ENCODE data around the gene ULK2. TPM values are rescaled to one million over a fixed set of nuclear protein-coding genes. Genes with fewer than 3 reads are reported as not detected.

Gene ULK2
- polyA plus RNA-seq, 1 of the 3 experiments (the other 2 are of a cell fraction), result 18.0 TPM

GRCh38 chr17:19766421-19767270 lies 101.1 kb downstream of the ULK2 start:
- H3K27me3 ChIP-seq (ENCODE audit: insufficient read depth), result no peaks in the 10 kb centered on the region
- peak overlapping the region in 1 of 2 experiments; percentile 46; a peak in 1 of 4 replicates for H3K4me3 ChIP-seq (ENCODE audit: low read depth in 2 of 2, low read length in 1 of 2)
- CTCF ChIA-PET, result interaction anchor here (0.6 to 8.8 kb wide), 61 partner anchors 10 to 426 kb away, joined by 3 to 292 read pairs (median 4); partner anchors contain the start of genes ALDH3A2, B9D1 and RNF112
- peak; percentile 87 for DNase-seq
- no peaks in the 10 kb centered on the region for H3K9me2 ChIP-seq
- peaks cover 7% of the 10 kb centered on the region for H3F3A ChIP-seq (replicated peaks; ENCODE audit: insufficient read depth)
- POLR2A ChIA-PET, result interaction anchor here (0.6 kb wide), 1 partner anchor 119 kb away, joined by 3 read pairs; no protein-coding TSS in a partner anchor
- peaks cover 2 to 3% of the 10 kb centered on the region in 2 experiments; a peak in 2 of 4 replicates for H3K4me1 ChIP-seq (ENCODE audit: control insufficient read depth in 1 of 2, insufficient read depth in 2 of 2, low read depth in 1 of 2, low read length in 1 of 2)
- no peaks in the 10 kb centered on the region for H3K36me3 ChIP-seq (replicated peaks in 1 of 2; ENCODE audit: control insufficient read depth in 1 of 2, insufficient read depth in 2 of 2, low read length in 1 of 2)
- WGBS (ENCODE audit: low lambda C conversion rate), result 24% methylated on average over 9 of the region's 12 CpGs
- H3K9ac ChIP-seq, result no peak overlapping the region
- no peaks in the 10 kb centered on the region for H3K9me3 ChIP-seq
- H3K4me2 ChIP-seq, result no peak overlapping the region
- 0 out of 2 replicates have a peak overlapping the region, but pooled peaks have one; percentile 7 for H2AFZ ChIP-seq (ENCODE audit: low read depth)
- no peaks in the 10 kb centered on the region for H4K20me1 ChIP-seq (ENCODE audit: insufficient read depth)
- H3K79me2 ChIP-seq (ENCODE audit: insufficient read depth), result no peaks in the 10 kb centered on the region
- H3K27ac ChIP-seq (ENCODE audit: low read depth in 2 of 2, low read length in 1 of 2), result no peak overlapping the region
- TF ChIP-seq JUND (IDR thresholded peaks at IDR 0.05) (no peak), SMC3 (IDR thresholded peaks at IDR 0.05; ENCODE audit: low read depth, low read length) (peak; percentile 89), TCF12 (IDR thresholded peaks at IDR 0.05) (no peak), EP300 (IDR thresholded peaks at IDR 0.05; ENCODE audit: borderline replicate concordance in 1 of 2, low read depth in 1 of 2, low read length in 1 of 2) (no peak), RXRA (IDR thresholded peaks at IDR 0.05; ENCODE audit: borderline replicate concordance, low read depth) (no peak), USF2 (IDR thresholded peaks at IDR 0.05; ENCODE audit: borderline replicate concordance, low read depth, low read length) (no peak), CHD2 (IDR thresholded peaks at IDR 0.05; ENCODE audit: low read length, partially characterized antibody) (no peak), CTCF (IDR thresholded peaks at IDR 0.05) (peak; percentile 96), RCOR1 (IDR thresholded peaks at IDR 0.05; ENCODE audit: low read length) (no peak), RAD21 (IDR thresholded peaks at IDR 0.05; ENCODE audit: low read length) (peak; percentile 95), GABPA (IDR thresholded peaks at IDR 0.05; ENCODE audit: low read depth) (no peak), NRF1 (IDR thresholded peaks at IDR 0.05; ENCODE audit: low read depth, low read length) (no peak), ELF1 (IDR thresholded peaks at IDR 0.05) (no peak), FOSL2 (IDR thresholded peaks at IDR 0.05; ENCODE audit: borderline replicate concordance, low read depth) (no peak), MEF2A (IDR thresholded peaks at IDR 0.05; ENCODE audit: borderline replicate concordance, low read depth) (no peak), GATA2 (CRISPR knock-in tag; IDR thresholded peaks at IDR 0.05) (no peak), NFIC (IDR thresholded peaks at IDR 0.05; ENCODE audit: borderline replicate concordance) (no peak), YY1 (IDR thresholded peaks at IDR 0.05; ENCODE audit: low read depth) (no peak), FOXM1 (IDR thresholded peaks at IDR 0.05; ENCODE audit: low read depth) (no peak), FOXJ3 (CRISPR knock-in tag; IDR thresholded peaks at IDR 0.05) (no peak)
- TF ChIP-seq, protein P1, sequence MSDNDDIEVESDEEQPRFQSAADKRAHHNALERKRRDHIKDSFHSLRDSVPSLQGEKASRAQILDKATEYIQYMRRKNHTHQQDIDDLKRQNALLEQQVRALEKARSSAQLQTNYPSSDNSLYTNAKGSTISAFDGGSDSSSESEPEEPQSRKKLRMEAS (IDR thresholded peaks at IDR 0.05; ENCODE audit: low read depth), result no peak
- TF ChIP-seq, protein P2, sequence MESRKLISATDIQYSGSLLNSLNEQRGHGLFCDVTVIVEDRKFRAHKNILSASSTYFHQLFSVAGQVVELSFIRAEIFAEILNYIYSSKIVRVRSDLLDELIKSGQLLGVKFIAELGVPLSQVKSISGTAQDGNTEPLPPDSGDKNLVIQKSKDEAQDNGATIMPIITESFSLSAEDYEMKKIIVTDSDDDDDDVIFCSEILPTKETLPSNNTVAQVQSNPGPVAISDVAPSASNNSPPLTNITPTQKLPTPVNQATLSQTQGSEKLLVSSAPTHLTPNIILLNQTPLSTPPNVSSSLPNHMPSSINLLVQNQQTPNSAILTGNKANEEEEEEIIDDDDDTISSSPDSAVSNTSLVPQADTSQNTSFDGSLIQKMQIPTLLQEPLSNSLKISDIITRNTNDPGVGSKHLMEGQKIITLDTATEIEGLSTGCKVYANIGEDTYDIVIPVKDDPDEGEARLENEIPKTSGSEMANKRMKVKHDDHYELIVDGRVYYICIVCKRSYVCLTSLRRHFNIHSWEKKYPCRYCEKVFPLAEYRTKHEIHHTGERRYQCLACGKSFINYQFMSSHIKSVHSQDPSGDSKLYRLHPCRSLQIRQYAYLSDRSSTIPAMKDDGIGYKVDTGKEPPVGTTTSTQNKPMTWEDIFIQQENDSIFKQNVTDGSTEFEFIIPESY (IDR thresholded peaks at IDR 0.05; ENCODE audit: borderline replicate concordance, low read depth), result no peak
- TF ChIP-seq, protein P3, sequence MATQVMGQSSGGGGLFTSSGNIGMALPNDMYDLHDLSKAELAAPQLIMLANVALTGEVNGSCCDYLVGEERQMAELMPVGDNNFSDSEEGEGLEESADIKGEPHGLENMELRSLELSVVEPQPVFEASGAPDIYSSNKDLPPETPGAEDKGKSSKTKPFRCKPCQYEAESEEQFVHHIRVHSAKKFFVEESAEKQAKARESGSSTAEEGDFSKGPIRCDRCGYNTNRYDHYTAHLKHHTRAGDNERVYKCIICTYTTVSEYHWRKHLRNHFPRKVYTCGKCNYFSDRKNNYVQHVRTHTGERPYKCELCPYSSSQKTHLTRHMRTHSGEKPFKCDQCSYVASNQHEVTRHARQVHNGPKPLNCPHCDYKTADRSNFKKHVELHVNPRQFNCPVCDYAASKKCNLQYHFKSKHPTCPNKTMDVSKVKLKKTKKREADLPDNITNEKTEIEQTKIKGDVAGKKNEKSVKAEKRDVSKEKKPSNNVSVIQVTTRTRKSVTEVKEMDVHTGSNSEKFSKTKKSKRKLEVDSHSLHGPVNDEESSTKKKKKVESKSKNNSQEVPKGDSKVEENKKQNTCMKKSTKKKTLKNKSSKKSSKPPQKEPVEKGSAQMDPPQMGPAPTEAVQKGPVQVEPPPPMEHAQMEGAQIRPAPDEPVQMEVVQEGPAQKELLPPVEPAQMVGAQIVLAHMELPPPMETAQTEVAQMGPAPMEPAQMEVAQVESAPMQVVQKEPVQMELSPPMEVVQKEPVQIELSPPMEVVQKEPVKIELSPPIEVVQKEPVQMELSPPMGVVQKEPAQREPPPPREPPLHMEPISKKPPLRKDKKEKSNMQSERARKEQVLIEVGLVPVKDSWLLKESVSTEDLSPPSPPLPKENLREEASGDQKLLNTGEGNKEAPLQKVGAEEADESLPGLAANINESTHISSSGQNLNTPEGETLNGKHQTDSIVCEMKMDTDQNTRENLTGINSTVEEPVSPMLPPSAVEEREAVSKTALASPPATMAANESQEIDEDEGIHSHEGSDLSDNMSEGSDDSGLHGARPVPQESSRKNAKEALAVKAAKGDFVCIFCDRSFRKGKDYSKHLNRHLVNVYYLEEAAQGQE (IDR thresholded peaks at IDR 0.05; ENCODE audit: low read depth, low read length), result no peak
- TF ChIP-seq, protein P4, sequence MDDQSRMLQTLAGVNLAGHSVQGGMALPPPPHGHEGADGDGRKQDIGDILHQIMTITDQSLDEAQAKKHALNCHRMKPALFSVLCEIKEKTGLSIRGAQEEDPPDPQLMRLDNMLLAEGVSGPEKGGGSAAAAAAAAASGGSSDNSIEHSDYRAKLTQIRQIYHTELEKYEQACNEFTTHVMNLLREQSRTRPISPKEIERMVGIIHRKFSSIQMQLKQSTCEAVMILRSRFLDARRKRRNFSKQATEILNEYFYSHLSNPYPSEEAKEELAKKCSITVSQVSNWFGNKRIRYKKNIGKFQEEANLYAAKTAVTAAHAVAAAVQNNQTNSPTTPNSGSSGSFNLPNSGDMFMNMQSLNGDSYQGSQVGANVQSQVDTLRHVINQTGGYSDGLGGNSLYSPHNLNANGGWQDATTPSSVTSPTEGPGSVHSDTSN (IDR thresholded peaks at IDR 0.05), result no peak

Data from SK-N-SH (cell line).